Measurements from ENCODE around the gene MMP27.

GRCh38 chr11:102653744-102654291 lies 51.8 kb downstream of the MMP27 start:
- TF ChIP-seq CTCF (optimal IDR thresholded peaks at IDR 0.05 in 1 of 3, IDR thresholded peaks at IDR 0.05 in 1 of 3, conservative IDR thresholded peaks at IDR 0.05 in 1 of 3; ENCODE audit: extremely low read depth in 1 of 3, insufficient read depth in 2 of 3, low read length in 3 of 3) (no peak), EZH2 (IDR thresholded peaks at IDR 0.05; ENCODE audit: low read length) (no peak)

Measured in keratinocyte (primary cell).